Kidney epithelial cell (primary cell): Measurements from ENCODE around the gene SCUBE1. TPM values are rescaled to one million over a fixed set of nuclear protein-coding genes. Genes with fewer than 3 reads are reported as not detected.

Experiments
- DNase-seq: peaks from one replicate; pipeline ENCODE4 v3.0.0-alpha.2; 2010; ENCODE audit warnings: low read depth
- H3K27me3 ChIP-seq: 2 replicates; pipeline ENCODE4 v1.6.0; 2011; ENCODE audit warnings: low read length; ENCODE audit not compliant: control insufficient read depth, insufficient read depth
- H3K36me3 ChIP-seq: 2 replicates; pipeline ENCODE4 v1.5.1; 2011; ENCODE audit warnings: low read length; ENCODE audit not compliant: control insufficient read depth, insufficient read depth
- H3K4me3 ChIP-seq: 2 replicates; pipeline ENCODE4 v1.5.1; 2011; ENCODE audit warnings: low read depth, mild to moderate bottlenecking, control low read depth, low read length
- total RNA-seq: library from RNA; depleted of rRNA; stranded (reverse); fragments of >200 nt; gene quantifications from 2 replicates; pipeline ENCODE4 v1.2.3, GENCODE V29; 2015
- TF ChIP-seq, protein P1 (sequence below): IDR thresholded peaks from 2 replicates; pipeline ENCODE4 v1.5.1; 2011; ENCODE audit warnings: mild to moderate bottlenecking, moderate library complexity, low read length, control low read depth, inconsistent platforms; ENCODE audit not compliant: insufficient read depth, poor library complexity, severe bottlenecking

Gene SCUBE1
- total RNA-seq, 1 donor from 2014 or later, result 0.04 TPM

GRCh38 chr22:43273902-43274484 is 69.2 kb downstream of the SCUBE1 start:
- no peak for DNase-seq
- Histone ChIP-seq H3K4me3 (no peak overlapping the region), H3K27me3 (peaks cover 27% of the 10 kb centered on the region), H3K36me3 (no peaks in the 10 kb centered on the region)
- TF ChIP-seq, protein P1, sequence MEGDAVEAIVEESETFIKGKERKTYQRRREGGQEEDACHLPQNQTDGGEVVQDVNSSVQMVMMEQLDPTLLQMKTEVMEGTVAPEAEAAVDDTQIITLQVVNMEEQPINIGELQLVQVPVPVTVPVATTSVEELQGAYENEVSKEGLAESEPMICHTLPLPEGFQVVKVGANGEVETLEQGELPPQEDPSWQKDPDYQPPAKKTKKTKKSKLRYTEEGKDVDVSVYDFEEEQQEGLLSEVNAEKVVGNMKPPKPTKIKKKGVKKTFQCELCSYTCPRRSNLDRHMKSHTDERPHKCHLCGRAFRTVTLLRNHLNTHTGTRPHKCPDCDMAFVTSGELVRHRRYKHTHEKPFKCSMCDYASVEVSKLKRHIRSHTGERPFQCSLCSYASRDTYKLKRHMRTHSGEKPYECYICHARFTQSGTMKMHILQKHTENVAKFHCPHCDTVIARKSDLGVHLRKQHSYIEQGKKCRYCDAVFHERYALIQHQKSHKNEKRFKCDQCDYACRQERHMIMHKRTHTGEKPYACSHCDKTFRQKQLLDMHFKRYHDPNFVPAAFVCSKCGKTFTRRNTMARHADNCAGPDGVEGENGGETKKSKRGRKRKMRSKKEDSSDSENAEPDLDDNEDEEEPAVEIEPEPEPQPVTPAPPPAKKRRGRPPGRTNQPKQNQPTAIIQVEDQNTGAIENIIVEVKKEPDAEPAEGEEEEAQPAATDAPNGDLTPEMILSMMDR, result peak; percentile 76

DNA sequence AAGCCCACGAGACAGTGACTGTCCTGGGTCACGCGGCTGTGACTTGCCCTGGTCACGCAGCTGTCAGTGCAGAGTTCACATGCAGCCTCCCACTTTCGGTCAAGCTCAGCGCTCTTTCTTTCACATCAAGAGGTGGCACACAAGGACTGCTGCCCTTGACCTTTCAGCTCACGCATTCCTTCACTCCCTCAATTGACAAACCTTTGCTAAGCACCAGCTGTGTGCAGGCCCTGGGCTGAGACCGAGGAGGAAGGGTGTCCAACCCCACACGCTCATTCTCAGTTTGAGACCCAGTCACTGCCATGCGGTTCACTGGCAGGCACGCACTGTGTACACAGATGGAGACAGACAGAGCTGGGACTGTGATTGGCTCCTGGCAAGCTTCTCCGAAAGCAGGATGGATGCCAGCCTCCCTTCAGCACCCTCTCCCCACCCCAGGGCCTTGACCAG is 70.3 kb downstream of the SCUBE1 start:
- TF ChIP-seq, protein P1, result no peak
- peaks cover 32% of the 10 kb centered on the region for H3K27me3 ChIP-seq

DNA sequence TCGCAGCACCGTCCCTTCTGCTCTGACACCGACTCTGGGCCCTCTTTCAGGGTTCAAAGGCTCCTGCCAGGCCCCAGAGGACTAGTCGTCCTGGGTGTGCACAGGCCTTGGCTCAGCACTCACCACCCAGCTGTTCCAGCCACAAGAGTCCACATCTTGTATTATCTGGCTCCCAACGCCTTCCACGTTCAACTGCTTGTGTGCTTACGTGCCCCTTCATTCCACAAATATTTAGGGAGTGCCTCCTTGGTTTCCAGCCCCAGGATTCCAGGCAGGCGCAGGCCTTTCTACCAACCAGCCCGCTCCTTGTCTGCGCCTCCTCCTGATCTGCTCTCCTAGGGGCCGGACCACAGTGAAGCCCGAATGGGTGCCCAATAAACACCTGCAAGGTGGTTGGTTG is 70.9 kb downstream of the SCUBE1 start:
- TF ChIP-seq, protein P1, result no peak
- H3K27me3 ChIP-seq, result peaks cover 36% of the 10 kb centered on the region
- no peak for DNase-seq
- H3K4me3 ChIP-seq, result no peak overlapping the region
- no peaks in the 10 kb centered on the region for H3K36me3 ChIP-seq

More for the DNA sequence above, 70.3 kb downstream of the SCUBE1 start:
- Histone ChIP-seq H3K36me3 (no peaks in the 10 kb centered on the region), H3K4me3 (no peak overlapping the region)
- DNase-seq, result no peak

DNA sequence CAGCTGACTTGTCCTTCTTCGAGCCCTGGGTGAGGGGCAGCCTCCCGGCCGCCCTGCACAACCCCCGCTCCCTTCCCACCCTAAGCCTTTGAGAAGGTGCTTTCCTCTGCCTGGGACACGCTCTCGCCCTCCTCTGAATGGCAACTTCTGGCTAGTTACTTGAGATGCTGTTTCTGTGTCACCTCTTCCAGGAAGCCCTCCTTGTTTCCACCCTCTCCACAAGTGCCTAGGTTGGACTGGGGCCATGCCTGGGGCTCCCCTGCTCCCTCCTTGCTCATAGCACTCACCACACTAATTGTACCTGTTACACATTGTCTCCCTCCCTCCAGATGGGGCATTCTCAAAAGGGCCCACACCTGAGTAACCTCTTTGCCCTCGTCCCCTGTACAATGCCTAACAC is 72.2 kb downstream of the SCUBE1 start:
- TF ChIP-seq, protein P1, result no peak
- no peak for DNase-seq
- Histone ChIP-seq H3K36me3 (no peaks in the 10 kb centered on the region), H3K27me3 (peaks cover 45% of the 10 kb centered on the region), H3K4me3 (no peak overlapping the region)

- Histone ChIP-seq H3K36me3 (no peaks in the 10 kb centered on the region), H3K4me3 (no peak overlapping the region), H3K27me3 (peaks cover 44% of the 10 kb centered on the region)
- TF ChIP-seq, protein P1, result no peak
- no peak for DNase-seq
These were observed 72.8 kb downstream of the SCUBE1 start for GRCh38 chr22:43270314-43270908.

DNA sequence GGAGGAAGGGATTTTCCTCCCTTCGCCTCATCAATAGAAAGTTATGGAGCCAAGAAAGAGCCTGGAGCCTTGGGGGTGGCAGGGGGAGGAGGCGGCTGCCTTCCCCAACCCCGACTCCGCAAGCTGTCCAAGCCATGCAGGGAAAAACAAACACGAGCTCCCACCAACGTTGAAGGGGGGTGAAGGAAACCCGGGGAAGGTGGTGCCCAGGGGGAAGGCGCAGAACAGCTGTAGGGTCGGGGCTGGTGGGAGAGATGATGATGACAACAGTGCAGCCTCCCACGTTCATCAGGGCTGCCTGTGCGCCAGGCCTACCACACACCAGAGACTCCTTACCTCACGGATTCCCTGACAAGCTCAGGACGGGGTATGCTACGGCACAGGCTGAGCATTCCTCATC is 73.5 kb downstream of the SCUBE1 start:
- H3K4me3 ChIP-seq, result no peak overlapping the region
- no peaks in the 10 kb centered on the region for H3K36me3 ChIP-seq
- no peak for DNase-seq
- peaks cover 41% of the 10 kb centered on the region for H3K27me3 ChIP-seq
- TF ChIP-seq, protein P1, result no peak
